DOHH2 (cell line): ENCODE data around the gene FANCG.
A peak's percentile ranks its signal among the peaks of the same experiment; 100 is the strongest.

Source experiments
- H3F3A ChIP-seq: fragments of 200-600 bp; sonication (generic), shearing (Covaris generic); 2 replicates; pipeline ENCODE4 v1.6.0; 2016; ENCODE audit warnings: antibody characterized with exemption, mild to moderate bottlenecking; ENCODE audit not compliant: control insufficient read depth, insufficient read depth
- H3K27ac ChIP-seq: fragments of 200-600 bp; sonication (generic); 2 replicates; pipeline ENCODE4 v1.5.1; 2014; ENCODE audit warnings: low read depth, mild to moderate bottlenecking, low read length, moderate library complexity
- H3K27me3 ChIP-seq: fragments of 200-600 bp; sonication (generic); 2 replicates; pipeline ENCODE4 v1.6.1; 2014; ENCODE audit warnings: mild to moderate bottlenecking, low read length, mixed read lengths; ENCODE audit not compliant: control insufficient read depth
- H3K36me3 ChIP-seq: fragments of 200-600 bp; sonication (generic); 2 replicates; pipeline ENCODE4 v1.6.1; 2014; ENCODE audit warnings: mild to moderate bottlenecking, low read length, moderate library complexity, mixed read lengths; ENCODE audit not compliant: control insufficient read depth
- H3K4me1 ChIP-seq: fragments of 200-600 bp; sonication (generic); 2 replicates; pipeline ENCODE4 v1.6.1; 2014; ENCODE audit warnings: mild to moderate bottlenecking, low read length, mixed read lengths; ENCODE audit not compliant: control insufficient read depth
- H3K4me2 ChIP-seq: fragments of 200-600 bp; sonication (generic); 2 replicates; pipeline ENCODE4 v1.6.0; 2014; ENCODE audit warnings: mild to moderate bottlenecking, low read length, moderate library complexity
- H3K4me3 ChIP-seq: fragments of 200-600 bp; sonication (generic); 2 replicates; pipeline ENCODE4 v1.5.1; 2014; ENCODE audit warnings: mild to moderate bottlenecking, low read length, mixed read lengths
- H3K79me2 ChIP-seq: fragments of 200-600 bp; sonication (generic); 2 replicates; pipeline ENCODE4 v1.6.1; 2014; ENCODE audit warnings: mild to moderate bottlenecking, low read length, mixed read lengths; ENCODE audit not compliant: control insufficient read depth
- H3K9me2 ChIP-seq: fragments of 200-600 bp; sonication (generic); replicated peaks from 2 replicates; pipeline ENCODE4 v1.6.1; 2014; ENCODE audit warnings: mild to moderate bottlenecking, low read length, mixed read lengths; ENCODE audit not compliant: control insufficient read depth
- H3K9me3 ChIP-seq: fragments of 200-600 bp; sonication (generic); 2 replicates; pipeline ENCODE4 v1.6.1; 2014; ENCODE audit warnings: antibody characterized with exemption, low read length, mixed read lengths; ENCODE audit not compliant: control insufficient read depth, insufficient read depth
- H4K20me1 ChIP-seq: fragments of 200-600 bp; sonication (generic); 2 replicates; pipeline ENCODE4 v1.6.0; 2014; ENCODE audit warnings: low read depth, mild to moderate bottlenecking, antibody characterized with exemption, low read length, moderate library complexity; ENCODE audit not compliant: control insufficient read depth, insufficient read depth
- EZH2phosphoT487 ChIP-seq: fragments of 200-600 bp; sonication (generic); IDR thresholded peaks from 2 replicates; pipeline ENCODE4 v1.6.1; 2017; ENCODE audit warnings: borderline replicate concordance, mild to moderate bottlenecking, antibody characterized with exemption, low read length, moderate library complexity, mixed read lengths
- TF ChIP-seq, protein P1 (sequence below): fragments of 200-600 bp; sonication (generic); IDR thresholded peaks from one replicate; pipeline ENCODE4 v1.5.1; 2014; ENCODE audit warnings: antibody characterized with exemption, mild to moderate bottlenecking, low read depth, low read length; ENCODE audit not compliant: poor library complexity, severe bottlenecking

The FANCG gene

DNA sequence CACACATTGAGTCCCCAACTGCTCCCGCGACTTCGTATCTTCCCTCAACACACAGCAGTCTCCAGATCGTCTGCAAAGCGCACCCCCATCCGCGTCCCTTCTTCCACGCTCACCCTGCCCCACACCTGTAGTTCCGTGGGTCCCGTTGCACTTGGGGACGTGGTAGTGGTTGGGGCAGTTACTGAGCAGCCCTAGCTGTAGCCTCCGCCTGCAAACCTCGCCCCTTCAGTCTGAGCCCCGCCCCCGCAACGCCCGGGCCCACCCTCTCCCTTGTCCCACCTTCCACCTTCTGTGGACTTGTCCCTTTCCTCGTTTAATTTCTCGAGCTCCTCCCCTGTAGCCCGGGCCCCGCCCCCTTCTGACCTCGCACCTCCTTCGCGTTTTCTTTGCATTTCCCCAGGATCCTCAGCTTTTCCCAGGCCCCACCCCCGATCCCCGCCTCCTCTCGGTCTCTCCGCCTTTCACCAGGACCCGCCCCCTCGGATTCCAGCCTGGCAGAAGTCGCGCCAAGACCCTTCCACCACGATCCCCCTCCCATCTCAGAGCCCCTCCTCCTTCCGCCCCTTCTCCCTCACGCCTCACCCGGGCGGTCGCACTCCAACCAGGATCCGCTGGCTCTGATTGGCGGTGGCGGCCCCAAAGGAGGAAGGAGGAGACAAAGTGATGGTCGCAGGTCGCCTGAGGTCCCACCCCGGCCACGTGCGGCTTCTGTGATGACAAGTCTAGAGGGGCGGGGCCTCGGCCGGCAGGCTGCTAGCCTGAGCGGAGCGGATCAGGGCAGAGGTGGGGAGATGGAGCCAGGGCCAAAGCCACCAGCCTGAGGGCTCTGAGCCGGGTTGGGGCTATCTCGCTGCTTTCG lies 36.2 kb upstream of the FANCG start, which contains the start of gene ATOSB:
Gene ATOSB, minus strand, starts transcription at position 183 of the 859 bp plus-strand sequence. CDS start 7,588 bp downstream, outside the sequence.
- no peaks in the 10 kb centered on the region for H3K9me2 ChIP-seq
- H3K4me2 ChIP-seq: peak within 1 kb of the TSS; percentile 97
- H3K79me2 ChIP-seq: no peaks in the 10 kb centered on the region
- H3K36me3 ChIP-seq: no peaks in the 10 kb centered on the region
- TF ChIP-seq, protein P1, sequence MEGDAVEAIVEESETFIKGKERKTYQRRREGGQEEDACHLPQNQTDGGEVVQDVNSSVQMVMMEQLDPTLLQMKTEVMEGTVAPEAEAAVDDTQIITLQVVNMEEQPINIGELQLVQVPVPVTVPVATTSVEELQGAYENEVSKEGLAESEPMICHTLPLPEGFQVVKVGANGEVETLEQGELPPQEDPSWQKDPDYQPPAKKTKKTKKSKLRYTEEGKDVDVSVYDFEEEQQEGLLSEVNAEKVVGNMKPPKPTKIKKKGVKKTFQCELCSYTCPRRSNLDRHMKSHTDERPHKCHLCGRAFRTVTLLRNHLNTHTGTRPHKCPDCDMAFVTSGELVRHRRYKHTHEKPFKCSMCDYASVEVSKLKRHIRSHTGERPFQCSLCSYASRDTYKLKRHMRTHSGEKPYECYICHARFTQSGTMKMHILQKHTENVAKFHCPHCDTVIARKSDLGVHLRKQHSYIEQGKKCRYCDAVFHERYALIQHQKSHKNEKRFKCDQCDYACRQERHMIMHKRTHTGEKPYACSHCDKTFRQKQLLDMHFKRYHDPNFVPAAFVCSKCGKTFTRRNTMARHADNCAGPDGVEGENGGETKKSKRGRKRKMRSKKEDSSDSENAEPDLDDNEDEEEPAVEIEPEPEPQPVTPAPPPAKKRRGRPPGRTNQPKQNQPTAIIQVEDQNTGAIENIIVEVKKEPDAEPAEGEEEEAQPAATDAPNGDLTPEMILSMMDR: no peak
- no peak for TF ChIP-seq EZH2phosphoT487
- H3K9me3 ChIP-seq: no peaks in the 10 kb centered on the region
- peak within 1 kb of the TSS; percentile 85 for H3K27ac ChIP-seq
- no peaks in the 10 kb centered on the region for H3K27me3 ChIP-seq
- peaks cover 42% of the 10 kb centered on the region for H3K4me1 ChIP-seq
- no peaks in the 10 kb centered on the region for H4K20me1 ChIP-seq
- H3F3A ChIP-seq: peaks cover 19% of the 10 kb centered on the region
- H3K4me3 ChIP-seq: peak within 1 kb of the TSS; percentile 94

DNA sequence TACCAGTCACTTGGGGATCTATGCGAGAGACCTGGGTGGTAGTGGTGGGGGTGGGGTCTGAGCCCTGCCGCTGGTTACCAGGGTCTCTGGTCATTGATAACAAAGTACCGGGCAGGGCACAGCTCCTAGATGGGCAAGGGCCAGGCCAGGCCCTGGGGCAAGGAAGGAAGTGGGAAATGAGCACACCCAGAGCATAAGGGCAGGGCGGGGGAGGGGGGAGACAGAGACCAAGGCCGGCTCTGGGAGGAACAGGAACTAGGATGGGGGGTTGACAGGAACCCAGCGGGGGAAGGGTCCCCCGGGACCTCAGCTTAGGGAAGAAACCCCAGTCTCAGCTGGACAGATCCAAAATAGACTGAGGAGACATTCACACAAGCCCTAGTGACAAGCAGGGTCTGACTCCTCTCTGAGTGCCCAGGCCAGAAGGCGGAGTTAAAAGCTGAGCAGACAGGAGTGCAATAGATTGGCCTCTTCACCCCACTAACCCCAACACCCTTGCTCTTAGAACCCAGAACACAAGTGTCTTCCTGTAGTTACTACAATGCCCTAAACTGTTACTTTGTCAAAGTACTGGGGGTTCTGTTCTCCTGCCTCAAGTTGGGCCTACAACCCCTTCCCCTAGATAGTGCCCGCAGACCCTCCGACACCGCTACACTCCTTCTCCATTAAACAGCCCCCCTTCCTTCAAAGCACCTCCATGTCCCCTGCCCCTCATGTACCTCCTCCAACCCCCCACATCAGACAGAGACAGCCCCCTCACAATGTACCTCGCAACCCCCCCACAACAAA lies 35.3 kb upstream of the FANCG start:
- no peaks in the 10 kb centered on the region for H3K79me2 ChIP-seq
- H4K20me1 ChIP-seq: no peaks in the 10 kb centered on the region
- H3K4me2 ChIP-seq: peak overlapping the region; percentile 97
- TF ChIP-seq, protein P1: no peak
- TF ChIP-seq EZH2phosphoT487: no peak
- no peaks in the 10 kb centered on the region for H3K9me2 ChIP-seq
- peak overlapping the region; percentile 94 for H3K4me3 ChIP-seq
- peaks cover 45% of the 10 kb centered on the region for H3K4me1 ChIP-seq
- no peaks in the 10 kb centered on the region for H3K36me3 ChIP-seq
- peaks cover 19% of the 10 kb centered on the region for H3F3A ChIP-seq
- no peaks in the 10 kb centered on the region for H3K9me3 ChIP-seq
- H3K27ac ChIP-seq: peak overlapping the region; percentile 85
- 0 out of 2 replicates have a peak, but pooled peaks cover 3% of the 10 kb centered on the region for H3K27me3 ChIP-seq

DNA sequence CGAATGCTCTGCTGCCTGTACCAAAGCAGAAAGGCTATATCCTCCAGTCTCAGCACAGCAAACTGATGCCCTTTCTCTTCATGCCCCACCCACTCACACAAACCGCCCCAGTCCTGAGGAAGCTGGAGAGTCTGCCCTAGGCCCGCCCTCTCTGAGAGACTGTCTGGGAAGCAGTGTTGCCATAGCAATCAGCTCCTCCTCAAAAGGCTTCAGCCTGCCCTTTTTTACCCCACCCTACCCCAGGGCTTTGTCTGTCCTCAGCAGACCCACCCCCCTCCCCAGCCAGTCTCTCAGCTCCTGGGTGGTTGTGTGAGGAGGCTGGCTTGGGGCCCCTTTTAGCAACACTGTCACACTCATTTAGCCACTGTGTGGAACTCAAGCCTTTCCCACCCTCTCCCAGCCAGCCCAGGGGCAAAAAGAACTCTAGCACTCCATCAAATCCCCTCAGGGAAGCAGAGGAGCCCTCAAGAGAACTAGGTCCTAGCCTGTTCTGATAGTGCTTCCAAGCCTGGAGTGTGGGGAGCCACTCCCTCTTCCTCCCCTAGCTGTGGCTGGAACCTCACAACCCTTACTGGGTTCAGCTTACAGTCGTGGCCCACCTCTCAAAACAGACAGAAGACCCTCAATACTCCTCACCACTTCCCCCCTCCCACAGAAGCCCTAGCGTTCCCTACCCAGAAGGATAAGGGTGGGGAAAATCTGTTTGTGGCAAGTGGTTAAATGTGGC lies 34.5 kb upstream of the FANCG start:
- peak overlapping the region; percentile 97 for H3K4me2 ChIP-seq
- no peaks in the 10 kb centered on the region for H3K9me3 ChIP-seq
- H3K36me3 ChIP-seq: no peaks in the 10 kb centered on the region
- peaks cover 45% of the 10 kb centered on the region for H3K4me1 ChIP-seq
- no peaks in the 10 kb centered on the region for H3K79me2 ChIP-seq
- H3K27ac ChIP-seq: peak overlapping the region; percentile 85
- H3K27me3 ChIP-seq: 0 out of 2 replicates have a peak, but pooled peaks cover 3% of the 10 kb centered on the region
- H3F3A ChIP-seq: peaks cover 19% of the 10 kb centered on the region
- H4K20me1 ChIP-seq: no peaks in the 10 kb centered on the region
- H3K4me3 ChIP-seq: peak overlapping the region; percentile 94
- TF ChIP-seq, protein P1: no peak
- TF ChIP-seq EZH2phosphoT487: no peak
- no peaks in the 10 kb centered on the region for H3K9me2 ChIP-seq
